GM19455 (cell line): ENCODE data around the gene ZNF675.
A peak's percentile ranks its signal among the peaks of the same experiment; 100 is the strongest.
"Not testable (repeated sequence)": the region's sequence is repeated elsewhere in the genome, so short reads cannot be mapped to it uniquely, and the experiment has no call there.

ENCODE experiments used
- ATAC-seq: cut with Tn5 transposase; IDR thresholded peaks from one replicate; pipeline ENCODE4 v1.9.1; 2021; ENCODE audit not compliant: unreplicated experiment

Gene ZNF675

GRCh38 chr19:23686621-23687423, at the start of gene ZNF675:
TSS of gene ZNF675 (minus strand) at chr19:23687212. CDS start at chr19:23687033, 179 bp downstream.
- peak; percentile 96 for ATAC-seq

GRCh38 chr19:23730729-23731465, 43.9 kb upstream of the ZNF675 start:
- not testable (repeated sequence) for ATAC-seq

- ATAC-seq = not testable (repeated sequence)
Observed at GRCh38 chr19:23724161-23724560, 37.1 kb upstream of the ZNF675 start.

GRCh38 chr19:23718802-23719201, 31.8 kb upstream of the ZNF675 start:
- ATAC-seq = no peak

GRCh38 chr19:23716792-23717191, 29.8 kb upstream of the ZNF675 start:
- no peak for ATAC-seq

GRCh38 chr19:23709347-23709746, 22.3 kb upstream of the ZNF675 start:
- ATAC-seq = no peak

DNA sequence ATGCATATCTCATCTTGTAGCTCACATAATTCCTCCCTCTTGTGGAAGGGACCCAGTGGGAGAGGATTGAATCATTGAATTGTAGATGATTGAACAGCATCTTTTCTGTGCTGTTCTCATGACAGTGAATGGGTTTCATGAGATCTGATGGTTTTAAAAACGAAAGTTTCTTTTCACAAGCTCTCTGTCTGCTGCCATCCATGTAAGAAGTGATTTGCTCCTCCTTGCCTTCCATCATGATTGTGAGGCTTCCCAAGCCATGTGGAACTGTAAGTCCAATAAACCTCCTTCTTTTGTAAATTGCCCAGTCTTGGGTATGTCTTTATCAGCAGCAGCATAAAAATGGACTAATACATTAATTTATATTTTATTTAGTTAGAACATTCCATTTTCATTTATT, 19.6 kb upstream of the ZNF675 start:
- ATAC-seq = no peak

DNA sequence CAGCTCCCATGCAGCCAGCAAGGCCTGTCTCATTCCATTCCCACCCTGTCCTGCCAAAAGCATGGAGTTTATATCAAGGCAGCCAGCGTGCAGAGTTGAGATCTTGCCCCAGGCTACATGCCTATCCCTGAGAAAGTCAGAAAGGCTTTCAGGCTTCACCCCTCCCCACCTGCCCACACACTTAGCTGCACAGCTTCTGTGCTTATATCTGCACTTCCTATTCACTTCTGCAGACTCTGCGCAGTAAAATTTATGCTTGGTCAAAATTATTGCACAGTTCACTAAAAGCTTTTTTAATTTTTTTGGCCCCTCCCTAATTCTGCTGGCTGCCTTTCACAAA, 12.5 kb upstream of the ZNF675 start:
- ATAC-seq = no peak

- ATAC-seq = no peak
Observed at GRCh38 chr19:23698711-23699520, 11.9 kb upstream of the ZNF675 start.

DNA sequence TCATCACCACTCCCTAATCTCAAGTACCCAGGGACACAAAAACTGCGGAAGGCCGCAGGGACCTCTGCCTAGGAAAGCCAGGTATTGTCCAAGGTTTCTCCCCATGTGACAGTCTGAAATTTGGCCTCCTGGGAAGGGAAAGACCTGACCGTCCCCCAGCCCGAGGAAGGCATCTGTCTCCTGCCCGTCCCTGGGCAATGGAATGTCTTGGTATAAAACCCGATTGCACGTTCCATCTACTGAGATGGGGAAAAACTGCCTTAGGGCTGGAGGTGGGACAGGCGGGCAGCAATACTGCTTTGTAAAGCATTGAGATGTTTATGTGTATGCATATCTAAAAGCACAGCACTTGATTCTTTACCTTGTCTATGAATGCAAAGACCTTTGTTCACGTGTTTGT, 5.9 kb upstream of the ZNF675 start:
- not testable (repeated sequence) for ATAC-seq

DNA sequence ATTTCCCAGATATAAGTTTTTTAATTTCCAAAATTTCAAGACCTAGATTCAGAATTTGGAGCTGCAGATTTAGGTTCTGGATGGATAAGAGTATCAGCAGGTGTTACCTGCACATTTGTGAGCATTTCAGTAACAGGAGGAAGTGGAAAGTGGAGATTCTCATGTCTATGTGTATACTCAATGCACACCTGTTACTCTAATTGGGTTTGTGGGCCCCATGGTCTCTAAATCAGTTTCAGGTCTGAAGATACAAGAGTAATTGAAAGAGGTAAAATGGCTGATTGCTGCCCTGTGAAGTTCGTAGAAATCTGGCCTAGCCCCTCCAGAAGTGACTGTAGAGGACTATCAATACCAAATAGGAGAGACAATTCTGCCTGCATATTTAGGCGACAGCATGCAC, 13.9 kb downstream of the ZNF675 start:
- ATAC-seq = no peak

DNA sequence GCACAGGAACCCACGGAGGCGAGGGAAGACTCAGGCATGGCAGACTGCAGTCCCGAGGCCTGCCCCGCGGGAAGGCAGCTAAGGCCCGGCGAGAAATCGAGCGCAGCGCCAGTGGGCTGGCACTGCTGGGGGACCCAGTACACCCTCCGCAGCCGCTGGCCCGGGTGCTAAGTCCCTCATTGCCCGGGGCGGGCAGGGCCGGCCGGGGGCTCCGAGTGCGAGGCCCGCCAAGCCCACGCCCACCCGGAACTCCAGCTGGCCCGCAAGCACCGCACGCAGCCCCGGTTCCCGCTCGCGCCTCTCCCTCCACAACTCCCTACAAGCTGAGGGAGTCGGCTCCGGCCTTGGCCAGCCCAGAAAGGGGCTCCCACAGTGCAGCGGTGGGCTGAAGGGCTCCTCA, 18.4 kb downstream of the ZNF675 start:
- not testable (repeated sequence) for ATAC-seq

GRCh38 chr19:23665651-23666410, 21.2 kb downstream of the ZNF675 start:
- ATAC-seq = no peak

- not testable (repeated sequence) for ATAC-seq
Observed at GRCh38 chr19:23649817-23650216, 37.2 kb downstream of the ZNF675 start.
